Activated CD4-positive, alpha-beta T cell treated with anti-CD3 and anti-CD28 coated beads for 36 hours (primary cell): ENCODE data around the gene ADGRD1. TPM values are rescaled to one million over a fixed set of nuclear protein-coding genes. Genes with fewer than 3 reads are reported as not detected.

Experiments used
- ATAC-seq: fragments of 200-7000 bp; cut with Tn5 transposase; one replicate; pipeline ENCODE4 v1.10.0; 2021; ENCODE audit warnings: mild to moderate bottlenecking, moderate library complexity
- CTCF ChIA-PET: fragments of 350-600 bp; sonication (Branson Sonifier 250); formaldehyde crosslinking; loops from one replicate; lab custom pipeline; 2021; ENCODE audit warnings: antibody characterized with exemption; lab: Charles Lee
- POLR2A ChIA-PET: fragments of 350-600 bp; sonication (Branson Sonifier 250); formaldehyde crosslinking; loops from one replicate; lab custom pipeline; 2021; ENCODE audit warnings: antibody characterized with exemption, inconsistent platforms; lab: Charles Lee
- DNase-seq: peaks from one replicate; pipeline ENCODE4 v3.0.0-alpha.2; 2020
- H3K27ac Mint-ChIP-seq: one replicate; pipeline ENCODE4 v1.8.0; 2021; ENCODE audit warnings: mixed read lengths
- H3K27me3 Mint-ChIP-seq: one replicate; pipeline ENCODE4 v1.8.0; 2021; ENCODE audit warnings: mixed read lengths
- H3K36me3 Mint-ChIP-seq: one replicate; pipeline ENCODE4 v1.8.0; 2021; ENCODE audit warnings: low read depth, mixed read lengths
- H3K4me1 Mint-ChIP-seq: one replicate; pipeline ENCODE4 v1.8.0; 2021; ENCODE audit warnings: mixed read lengths
- H3K4me3 Mint-ChIP-seq: one replicate; pipeline ENCODE4 v1.8.0; 2021; ENCODE audit warnings: mild to moderate bottlenecking, moderate library complexity, mixed read lengths
- H3K9me3 Mint-ChIP-seq: one replicate; pipeline ENCODE4 v1.8.0; 2021; ENCODE audit warnings: low read depth, mixed read lengths
- intact Hi-C, 2 experiments: fragments of 100-400 bp; cut with DNase I in 1 of 2; cut with micrococcal nuclease in 1 of 2; formaldehyde crosslinking; loops; one replicate each; pipeline versions ENCODE4 v1.14.2 to v1.15.1; 2022 to 2024; cut with DNase I, micrococcal nuclease
- total RNA-seq, 2 experiments: library from RNA; stranded (reverse); gene quantifications; one replicate each; pipeline ENCODE4 v1.2.3, GENCODE V29; 2021

ADGRD1 gene
- total RNA-seq, 2 experiments from 2014 or later: 1.8 to 2.3 TPM

DNA sequence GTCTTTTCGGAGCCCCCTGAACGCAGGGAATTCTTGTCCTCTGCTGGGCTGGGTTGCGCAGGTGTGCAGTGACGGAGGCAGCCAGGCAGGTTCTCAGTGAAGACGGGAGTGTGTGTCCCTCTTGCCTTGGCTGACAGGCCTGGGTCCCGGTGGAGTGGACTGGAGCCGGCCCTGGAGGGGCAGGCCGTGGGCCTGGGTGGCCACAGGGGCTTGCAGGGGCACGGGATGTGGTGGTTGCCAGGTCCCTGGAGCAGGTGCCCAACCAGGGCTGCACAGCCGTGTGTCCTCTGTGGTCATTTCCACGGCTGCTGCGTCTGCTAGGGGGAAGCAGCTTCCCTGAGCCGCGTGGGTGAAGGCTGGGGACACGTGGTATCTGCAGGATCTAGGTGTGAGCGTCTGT, 79.8 kb downstream of the ADGRD1 start:
- ChIA-PET CTCF (interaction anchor here (0.6 kb wide), 1 partner anchor 26 kb away, joined by 3 read pairs; no protein-coding TSS in a partner anchor), POLR2A (interaction anchor here (0.6 kb wide), 1 partner anchor 41 kb away, joined by 3 read pairs; no protein-coding TSS in a partner anchor)
- no peaks in the 10 kb centered on the region for H3K27me3 Mint-ChIP-seq
- H3K4me3 Mint-ChIP-seq: no peak overlapping the region
- H3K4me1 Mint-ChIP-seq: no peaks in the 10 kb centered on the region
- ATAC-seq: no peak
- intact Hi-C loops: no loop called here
- H3K27ac Mint-ChIP-seq: no peak overlapping the region
- DNase-seq: no peak
- H3K9me3 Mint-ChIP-seq: peaks cover 6% of the 10 kb centered on the region
- H3K36me3 Mint-ChIP-seq: no peaks in the 10 kb centered on the region

GRCh38 chr12:131033886-131034482, 80.3 kb downstream of the ADGRD1 start:
- Mint-ChIP-seq H3K27ac (no peak overlapping the region), H3K4me3 (no peak overlapping the region), H3K4me1 (no peaks in the 10 kb centered on the region), H3K36me3 (no peaks in the 10 kb centered on the region), H3K9me3 (peaks cover 6% of the 10 kb centered on the region), H3K27me3 (no peaks in the 10 kb centered on the region)
- POLR2A ChIA-PET: interaction anchor here (0.6 kb wide), 1 partner anchor 41 kb away, joined by 3 read pairs; no protein-coding TSS in a partner anchor
- ATAC-seq (no peak), DNase-seq (no peak)
- CTCF ChIA-PET: no interaction called here
- intact Hi-C loops: no loop called here

DNA sequence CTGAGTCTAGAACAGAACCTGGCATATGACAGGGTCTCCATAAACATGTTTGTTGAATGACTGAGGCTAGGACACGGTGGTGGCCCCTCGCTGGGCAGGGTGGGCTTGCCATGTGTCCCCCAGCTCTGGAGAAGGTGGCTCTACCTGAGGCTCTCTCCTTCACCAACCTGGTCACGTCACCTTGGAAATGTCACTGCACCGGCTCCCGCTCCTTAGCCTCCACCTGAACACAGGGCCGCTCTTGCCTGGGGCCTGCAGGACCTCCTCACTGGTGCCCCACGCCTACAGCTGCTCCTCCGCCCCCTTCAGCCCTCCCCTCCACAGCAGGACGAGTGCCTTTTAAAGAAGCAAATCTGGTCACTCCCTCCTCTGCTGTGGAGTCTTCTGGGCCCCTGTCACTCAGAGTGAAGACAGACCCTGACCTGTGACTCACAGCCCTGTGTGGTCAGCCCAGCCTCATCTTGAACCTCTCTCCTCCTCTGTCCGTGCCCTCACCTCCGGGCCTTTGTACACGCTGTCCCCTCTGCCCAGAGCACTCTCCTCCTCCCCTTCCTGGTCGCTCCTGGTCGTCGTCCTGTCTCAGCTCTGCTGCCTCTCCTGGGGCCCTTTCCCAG, 81.0 kb downstream of the ADGRD1 start:
- H3K27me3 Mint-ChIP-seq: no peaks in the 10 kb centered on the region
- ChIA-PET CTCF (interaction anchor here (0.7 kb wide), 1 partner anchor 46 kb away, joined by 3 read pairs; no protein-coding TSS in a partner anchor), POLR2A (no interaction called here)
- no peaks in the 10 kb centered on the region for H3K36me3 Mint-ChIP-seq
- no peak overlapping the region for H3K27ac Mint-ChIP-seq
- intact Hi-C loops: no loop called here
- no peaks in the 10 kb centered on the region for H3K4me1 Mint-ChIP-seq
- no peak for ATAC-seq
- peaks cover 6% of the 10 kb centered on the region for H3K9me3 Mint-ChIP-seq
- DNase-seq: no peak
- H3K4me3 Mint-ChIP-seq: no peak overlapping the region

GRCh38 chr12:131035245-131035681, 81.6 kb downstream of the ADGRD1 start:
- no peak overlapping the region for H3K4me3 Mint-ChIP-seq
- intact Hi-C loops: no loop called here
- H3K27me3 Mint-ChIP-seq: no peaks in the 10 kb centered on the region
- ChIA-PET POLR2A (no interaction called here), CTCF (interaction anchor here (0.7 kb wide), 1 partner anchor 47 kb away, joined by 3 read pairs; no protein-coding TSS in a partner anchor)
- H3K9me3 Mint-ChIP-seq: peaks cover 6% of the 10 kb centered on the region
- DNase-seq (no peak), ATAC-seq (no peak)
- H3K36me3 Mint-ChIP-seq: no peaks in the 10 kb centered on the region
- H3K4me1 Mint-ChIP-seq: no peaks in the 10 kb centered on the region
- H3K27ac Mint-ChIP-seq: no peak overlapping the region

GRCh38 chr12:131038159-131038558, 84.5 kb downstream of the ADGRD1 start:
- Mint-ChIP-seq H3K27me3 (no peaks in the 10 kb centered on the region), H3K9me3 (peaks cover 6% of the 10 kb centered on the region), H3K4me1 (no peaks in the 10 kb centered on the region), H3K4me3 (no peak overlapping the region), H3K36me3 (no peaks in the 10 kb centered on the region), H3K27ac (no peak overlapping the region)
- CTCF ChIA-PET: no interaction called here
- POLR2A ChIA-PET: no interaction called here
- no peak for DNase-seq
- no peak for ATAC-seq
- intact Hi-C loops: no loop called here

- CTCF ChIA-PET: interaction anchor here (0.7 kb wide), 1 partner anchor 1613 kb away, joined by 3 read pairs; no protein-coding TSS in a partner anchor
- ATAC-seq: no peak
- no peak for DNase-seq
- intact Hi-C loops: no loop called here
- H3K4me1 Mint-ChIP-seq: no peaks in the 10 kb centered on the region
- peaks cover 6% of the 10 kb centered on the region for H3K9me3 Mint-ChIP-seq
- POLR2A ChIA-PET: no interaction called here
- no peak overlapping the region for H3K4me3 Mint-ChIP-seq
- no peaks in the 10 kb centered on the region for H3K27me3 Mint-ChIP-seq
- no peaks in the 10 kb centered on the region for H3K36me3 Mint-ChIP-seq
- no peak overlapping the region for H3K27ac Mint-ChIP-seq
These were observed 85.5 kb downstream of the ADGRD1 start for GRCh38 chr12:131038961-131039950.

DNA sequence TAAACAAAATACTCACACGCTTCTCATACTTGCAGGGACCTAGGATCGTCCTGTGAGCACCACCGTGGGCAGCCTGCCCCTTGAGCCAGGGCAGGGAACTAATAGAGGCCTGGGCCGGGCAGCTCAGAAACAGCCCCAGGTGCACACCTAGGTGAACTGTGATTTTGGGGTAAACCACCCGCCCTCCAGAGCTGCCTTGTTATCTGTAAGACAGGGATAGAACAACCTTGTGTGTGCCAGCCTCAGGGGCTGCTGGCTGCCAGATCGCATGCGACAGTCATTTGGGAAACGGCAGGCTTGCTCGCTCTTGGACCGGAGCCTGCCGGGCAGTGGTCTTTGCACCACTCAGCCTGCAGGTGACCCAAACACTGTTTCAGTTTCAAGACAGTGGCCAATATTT, 86.8 kb downstream of the ADGRD1 start:
- Mint-ChIP-seq H3K4me3 (no peak overlapping the region), H3K4me1 (no peaks in the 10 kb centered on the region), H3K27ac (no peak overlapping the region), H3K9me3 (peaks cover 6% of the 10 kb centered on the region), H3K36me3 (no peaks in the 10 kb centered on the region), H3K27me3 (no peaks in the 10 kb centered on the region)
- CTCF ChIA-PET: no interaction called here
- intact Hi-C loops: no loop called here
- DNase-seq: no peak
- no peak for ATAC-seq
- POLR2A ChIA-PET: no interaction called here

DNA sequence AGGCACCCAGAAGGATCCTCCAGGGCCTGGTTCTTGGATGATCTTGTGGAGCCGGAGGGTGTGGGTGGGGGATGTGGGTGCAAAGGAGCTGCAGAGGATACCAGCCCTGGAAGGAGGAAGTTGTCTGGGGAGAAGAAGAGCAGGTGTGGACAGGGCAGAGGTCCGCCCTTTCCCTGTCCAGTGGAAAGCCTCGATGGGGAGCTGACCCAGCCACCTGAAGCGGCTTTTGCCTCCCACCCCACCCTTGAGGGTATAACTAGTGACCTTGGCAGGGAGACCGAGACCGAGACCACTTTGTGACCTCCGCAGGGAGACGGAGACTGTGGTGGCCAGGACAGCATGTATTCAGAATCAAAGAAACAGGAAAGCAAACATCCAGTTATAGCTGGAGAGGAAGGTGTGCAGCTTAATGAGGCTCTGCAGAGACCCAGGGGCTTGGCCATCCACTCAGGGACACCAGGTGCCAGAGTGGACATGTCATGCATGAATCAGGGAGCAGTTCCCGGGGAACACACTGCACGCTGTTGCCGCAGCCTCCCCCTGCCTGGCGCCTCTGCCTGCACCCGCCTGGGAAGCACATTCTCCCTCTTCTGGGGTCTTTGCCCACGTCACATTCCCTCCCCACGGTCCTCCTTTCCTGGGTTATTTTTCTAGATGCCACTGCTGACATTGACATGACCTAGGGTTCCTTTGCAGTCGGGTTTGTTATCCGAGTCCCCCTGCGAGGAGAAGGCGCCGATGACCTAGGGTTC, 87.7 kb downstream of the ADGRD1 start:
- Mint-ChIP-seq H3K4me3 (no peak overlapping the region), H3K27ac (no peak overlapping the region), H3K27me3 (no peaks in the 10 kb centered on the region), H3K4me1 (no peaks in the 10 kb centered on the region), H3K36me3 (no peaks in the 10 kb centered on the region), H3K9me3 (peaks cover 6% of the 10 kb centered on the region)
- no peak for DNase-seq
- intact Hi-C loops: no loop called here
- ChIA-PET POLR2A (no interaction called here), CTCF (no interaction called here)
- ATAC-seq: no peak

GRCh38 chr12:131041968-131042833, 88.5 kb downstream of the ADGRD1 start:
- Mint-ChIP-seq H3K36me3 (no peaks in the 10 kb centered on the region), H3K27me3 (no peaks in the 10 kb centered on the region), H3K27ac (no peak overlapping the region), H3K4me3 (no peak overlapping the region), H3K9me3 (peaks cover 3% of the 10 kb centered on the region), H3K4me1 (no peaks in the 10 kb centered on the region)
- ATAC-seq (no peak), DNase-seq (no peak)
- ChIA-PET CTCF (no interaction called here), POLR2A (no interaction called here)
- intact Hi-C loops: no loop called here

GRCh38 chr12:131042834-131043245, 89.1 kb downstream of the ADGRD1 start:
- no peaks in the 10 kb centered on the region for H3K36me3 Mint-ChIP-seq
- H3K27me3 Mint-ChIP-seq: no peaks in the 10 kb centered on the region
- H3K4me3 Mint-ChIP-seq: no peak overlapping the region
- CTCF ChIA-PET: no interaction called here
- DNase-seq (no peak), ATAC-seq (no peak)
- peaks cover 1% of the 10 kb centered on the region for H3K9me3 Mint-ChIP-seq
- intact Hi-C loops: no loop called here
- POLR2A ChIA-PET: no interaction called here
- no peak overlapping the region for H3K27ac Mint-ChIP-seq
- no peaks in the 10 kb centered on the region for H3K4me1 Mint-ChIP-seq
